Ovary (tissue), 9 donors: Measurements from ENCODE around the gene RNF175. TPM values are rescaled to one million over a fixed set of nuclear protein-coding genes. Genes with fewer than 3 reads are reported as not detected.

Experiments
- DNase-seq, 5 donors: peaks; one replicate each; pipeline ENCODE4 v3.0.0-alpha.2; 2019 to 2020
- H3K27ac ChIP-seq, 2 donors: fragments of 200-600 bp; one replicate each; pipeline versions ENCODE4 v1.5.1 to v1.8.0; 2019 to 2022
- H3K27me3 ChIP-seq: fragments of 200-600 bp; one replicate; pipeline ENCODE4 v1.8.0; 2022
- H3K36me3 ChIP-seq: fragments of 200-600 bp; sonication (generic); one replicate; pipeline ENCODE4 v1.5.1; 2019
- H3K4me1 ChIP-seq: one replicate; pipeline ENCODE4 v1.8.1; 2013; ENCODE audit warnings: mild to moderate bottlenecking, moderate library complexity; ENCODE audit not compliant: insufficient read depth
- H3K4me3 ChIP-seq: fragments of 200-600 bp; sonication (generic); one replicate; pipeline ENCODE4 v1.5.1; 2017
- H3K9me3 ChIP-seq, 2 donors: fragments of 200-600 bp in 1 of 2; sonication (generic) in 1 of 2; one replicate each; pipeline versions ENCODE4 v1.5.1 to v1.8.1; 2013 to 2019; ENCODE audit warnings: mild to moderate bottlenecking in 1 of 2, moderate library complexity in 1 of 2
- EP300 ChIP-seq: sonication (generic); formaldehyde crosslinking; IDR thresholded peaks from one replicate; pipeline ENCODE4 v1.6.1; 2017; ENCODE audit warnings: antibody characterized with exemption
- POLR2A ChIP-seq: fragments of 450-650 bp; IDR thresholded peaks from one replicate; pipeline ENCODE4 v1.6.1; 2017; ENCODE audit warnings: antibody characterized with exemption, mild to moderate bottlenecking, moderate library complexity
- WGBS, 3 donors: extraction: QIAGEN DNeasy Blood & Tissue Kit in 1 of 3; methylation state at CpG; one replicate each; pipeline versions ENCODE4 v1.1.5 to v1.1.7; 2013 to 2017; 5-methylcytosine and 5-hydroxymethylcytosine counted together
- intact Hi-C, 4 donors: fragments of 100-400 bp; cut with DNase I; formaldehyde crosslinking; loops; one replicate each; pipeline versions ENCODE4 v1.11.0 to v1.15.1; 2022 to 2023
- polyA plus RNA-seq, 2 donors: library from polyadenylated mRNA; stranded (reverse); fragments of 200-250 nt in 1 of 2; fragments of 350-450 nt in 1 of 2; fragmentation: Illumina TruSeq in 1 of 2; extraction: RNeasy Lipid Tissue Mini Kit (QIAGEN cat#74804) in 1 of 2; gene quantifications; one replicate each; pipeline ENCODE4 v1.2.3, GENCODE V29; 2013 to 2014
- total RNA-seq, 7 donors: library from RNA; depleted of rRNA in 2 of 7; stranded (reverse); fragments of >200 nt in 2 of 7; fragmentation: NEBNext Ultra II Directional in 3 of 7; extraction: Animal tissue kit (Norgen Biotek cat#: 25700) in 3 of 7; gene quantifications; one replicate each; pipeline versions ENCODE4 v1.1.0 to v1.2.4, GENCODE V29; 2016 to 2023
- TF ChIP-seq, protein P1 (sequence below), 3 donors: fragments of 450-650 bp in 2 of 3; fragments of 200-600 bp in 1 of 3; IDR thresholded peaks; one replicate each; pipeline versions ENCODE4 v1.5.1 to v1.8.0; 2016 to 2022; ENCODE audit warnings: antibody characterized with exemption in 3 of 3, mild to moderate bottlenecking in 1 of 3
- donor health status: DM: no; HTN: no; CAD: no; lungs with moderate emphysema.
- donor health status: DM: no; HTN: no; CAD: no.
- donor health status: Bipolar disorder and iron deficiency.
- donor health status: DM: yes; HTN: yes; CAD: no.
- donor health status: DM: no; HTN: no; CAD: no.
- donor health status: DM: yes; HTN: yes; CAD: no.

RNF175 gene
- total and polyA plus RNA-seq, 9 donors = 0.07 to 0.20 TPM; not detected in 7

- 60 to 69% (median 67%) methylated on average over 5 of the region's 5 CpGs for WGBS, 3 donors
- no peaks in the 10 kb centered on the region for H3K4me1 ChIP-seq
- TF ChIP-seq EP300 (no peak), POLR2A (no peak)
- TF ChIP-seq, protein P1, sequence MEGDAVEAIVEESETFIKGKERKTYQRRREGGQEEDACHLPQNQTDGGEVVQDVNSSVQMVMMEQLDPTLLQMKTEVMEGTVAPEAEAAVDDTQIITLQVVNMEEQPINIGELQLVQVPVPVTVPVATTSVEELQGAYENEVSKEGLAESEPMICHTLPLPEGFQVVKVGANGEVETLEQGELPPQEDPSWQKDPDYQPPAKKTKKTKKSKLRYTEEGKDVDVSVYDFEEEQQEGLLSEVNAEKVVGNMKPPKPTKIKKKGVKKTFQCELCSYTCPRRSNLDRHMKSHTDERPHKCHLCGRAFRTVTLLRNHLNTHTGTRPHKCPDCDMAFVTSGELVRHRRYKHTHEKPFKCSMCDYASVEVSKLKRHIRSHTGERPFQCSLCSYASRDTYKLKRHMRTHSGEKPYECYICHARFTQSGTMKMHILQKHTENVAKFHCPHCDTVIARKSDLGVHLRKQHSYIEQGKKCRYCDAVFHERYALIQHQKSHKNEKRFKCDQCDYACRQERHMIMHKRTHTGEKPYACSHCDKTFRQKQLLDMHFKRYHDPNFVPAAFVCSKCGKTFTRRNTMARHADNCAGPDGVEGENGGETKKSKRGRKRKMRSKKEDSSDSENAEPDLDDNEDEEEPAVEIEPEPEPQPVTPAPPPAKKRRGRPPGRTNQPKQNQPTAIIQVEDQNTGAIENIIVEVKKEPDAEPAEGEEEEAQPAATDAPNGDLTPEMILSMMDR (IDR thresholded peaks at IDR 0.05) = no peak
- no peak overlapping the region for H3K4me3 ChIP-seq
- H3K36me3 ChIP-seq = no peaks in the 10 kb centered on the region
- DNase-seq = no peak
- no peaks in the 10 kb centered on the region for H3K27me3 ChIP-seq
- intact Hi-C loops = no loop called here
- H3K9me3 ChIP-seq = no peaks in the 10 kb centered on the region
- no peak overlapping the region for H3K27ac ChIP-seq
Observed at GRCh38 chr4:153724606-153725005, 35.2 kb downstream of the RNF175 start.

- H3K4me1 ChIP-seq = no peaks in the 10 kb centered on the region
- no peak overlapping the region for H3K4me3 ChIP-seq
- no peak overlapping the region for H3K27ac ChIP-seq
- H3K36me3 ChIP-seq = no peaks in the 10 kb centered on the region
- DNase-seq = no peak
- TF ChIP-seq, protein P1 (IDR thresholded peaks at IDR 0.05) = no peak
- TF ChIP-seq EP300 (no peak), POLR2A (no peak)
- 73 to 92% (median 88%) methylated on average over 1 of the region's 1 CpG for WGBS, 3 donors
- no peaks in the 10 kb centered on the region for H3K27me3 ChIP-seq
- intact Hi-C loops = no loop called here
- no peaks in the 10 kb centered on the region for H3K9me3 ChIP-seq
Observed at GRCh38 chr4:153722036-153722435, 37.8 kb downstream of the RNF175 start.

DNA sequence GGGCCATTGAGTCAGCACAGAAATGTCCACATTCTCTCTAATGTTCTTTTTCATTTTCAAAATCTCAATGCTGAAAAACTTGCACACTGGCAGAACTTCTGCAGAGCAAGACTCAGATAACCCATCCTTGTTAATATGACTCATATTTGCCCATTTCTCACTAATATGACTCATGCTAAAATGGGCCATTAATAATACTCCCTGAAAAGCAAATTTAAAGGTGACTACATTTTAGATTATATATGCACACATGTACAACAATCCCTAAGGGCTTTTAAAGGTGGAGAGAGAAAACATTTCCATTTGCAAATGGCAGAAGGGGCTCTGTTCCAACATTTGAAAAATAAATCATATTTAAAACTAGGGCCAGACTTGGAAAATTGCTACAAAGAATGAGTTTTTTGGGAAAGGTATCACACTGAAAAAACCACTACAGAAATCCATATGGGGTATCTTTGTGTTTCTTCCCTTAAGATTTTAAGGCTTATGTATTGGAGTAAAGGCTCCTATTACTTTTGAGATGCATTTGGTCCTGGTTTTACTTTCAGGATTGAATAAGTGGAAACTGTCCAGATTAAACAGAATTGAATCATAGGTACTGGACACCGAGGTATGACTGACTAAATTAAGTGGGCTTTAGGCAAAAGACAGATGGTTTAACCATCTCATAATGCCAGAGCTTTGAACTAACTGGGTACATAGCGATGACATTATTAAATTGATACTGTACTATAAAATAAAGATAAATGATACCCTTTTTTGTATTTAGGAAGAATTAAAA lies 45.8 kb downstream of the RNF175 start:
- no peak for DNase-seq
- Histone ChIP-seq H3K27me3 (no peaks in the 10 kb centered on the region), H3K27ac (no peak overlapping the region), H3K4me3 (no peak overlapping the region), H3K36me3 (no peaks in the 10 kb centered on the region), H3K4me1 (no peaks in the 10 kb centered on the region), H3K9me3 (no peaks in the 10 kb centered on the region)
- WGBS, 3 donors = 82 to 85% (median 82%) methylated on average over 2 of the region's 2 CpGs
- TF ChIP-seq EP300 (no peak), POLR2A (no peak)
- TF ChIP-seq, protein P1 (IDR thresholded peaks at IDR 0.05) = no peak
- intact Hi-C loops = no loop called here

DNA sequence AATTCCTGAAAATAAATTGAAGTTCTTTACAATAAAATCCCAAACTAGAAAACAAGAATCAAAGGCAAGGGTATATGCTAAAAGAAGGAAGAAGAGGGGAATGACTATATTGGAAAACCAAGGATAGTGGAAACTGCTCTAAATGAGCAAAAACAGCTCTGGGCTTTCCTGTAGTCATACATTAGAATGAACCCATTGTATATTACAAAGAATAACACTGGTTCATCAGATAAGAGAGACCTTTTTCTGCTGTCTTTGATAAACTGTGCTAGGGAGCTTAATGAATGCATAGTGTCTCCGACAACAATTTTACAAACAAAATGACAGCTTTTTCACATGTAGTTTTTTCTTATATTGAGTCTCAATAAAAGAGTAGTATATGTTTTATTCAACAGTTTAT lies 49.1 kb downstream of the RNF175 start:
- Histone ChIP-seq H3K4me3 (no peak overlapping the region), H3K27ac (no peak overlapping the region), H3K27me3 (no peaks in the 10 kb centered on the region), H3K36me3 (no peaks in the 10 kb centered on the region), H3K9me3 (no peaks in the 10 kb centered on the region), H3K4me1 (no peaks in the 10 kb centered on the region)
- DNase-seq = no peak
- intact Hi-C loops = no loop called here
- 85 to 91% (median 89%) methylated on average over 1 of the region's 1 CpG for WGBS, 3 donors
- no peak for TF ChIP-seq EP300
- TF ChIP-seq, protein P1 (IDR thresholded peaks at IDR 0.05) = no peak
- no peak for TF ChIP-seq POLR2A
